H1 (cell line): ENCODE data around the gene SGMS2. TPM values are rescaled to one million over a fixed set of nuclear protein-coding genes. Genes with fewer than 3 reads are reported as not detected.

ENCODE experiments used
- CTCF ChIA-PET: fragments of 300-600 bp; sonication (Branson Sonifier 250); formaldehyde crosslinking; loops from one replicate; lab custom pipeline; 2021; ENCODE audit not compliant: partially characterized antibody; lab: Charles Lee
- POLR2A ChIA-PET: fragments of 300-600 bp; sonication (Branson Sonifier 250); formaldehyde crosslinking; loops from one replicate; lab custom pipeline; 2021; ENCODE audit warnings: inconsistent platforms; ENCODE audit not compliant: partially characterized antibody; lab: Charles Lee
- DNase-seq, 2 experiments: peaks; one replicate each; pipeline versions ENCODE4 v3.0.0 to v3.0.0-alpha.2; 2010 to 2022; ENCODE audit warnings: low spot score in 2 of 2, low read depth in 1 of 2, mixed read lengths in 1 of 2
- FAIRE-seq: peaks from 2 replicates; lab custom pipeline; 2011; peaks lifted over from hg19 to GRCh38; lab: Jason Lieb, UNC
- H2AFZ ChIP-seq: 2 replicates; pipeline ENCODE4 v1.8.1; 2012; ENCODE audit warnings: low read length, inconsistent platforms
- H2AK5ac ChIP-seq: 2 replicates; pipeline ENCODE4 v1.6.1; 2013; ENCODE audit warnings: low read depth, low read length
- H2BK120ac ChIP-seq: replicated peaks from 2 replicates; pipeline ENCODE3; 2013; ENCODE audit warnings: low read depth, low read length, inconsistent platforms
- H2BK12ac ChIP-seq: 2 replicates; pipeline ENCODE4 v1.6.1; 2013; ENCODE audit warnings: low read depth, low read length
- H2BK15ac ChIP-seq: 2 replicates; pipeline ENCODE4 v1.6.1; 2013; ENCODE audit warnings: low read length
- H2BK20ac ChIP-seq: 2 replicates; pipeline ENCODE4 v1.6.1; 2013; ENCODE audit warnings: low read length
- H2BK5ac ChIP-seq: 2 replicates; pipeline ENCODE4 v1.6.1; 2013; ENCODE audit warnings: low read depth, low read length
- H3K14ac ChIP-seq: 2 replicates; pipeline ENCODE4 v1.6.1; 2013; ENCODE audit warnings: inconsistent platforms; ENCODE audit not compliant: insufficient read length
- H3K18ac ChIP-seq: 2 replicates; pipeline ENCODE4 v1.6.1; 2013; ENCODE audit warnings: low read length; ENCODE audit errors: extremely low read depth
- H3K23ac ChIP-seq: 2 replicates; pipeline ENCODE4 v1.6.1; 2013; ENCODE audit warnings: inconsistent platforms; ENCODE audit not compliant: insufficient read length
- H3K23me2 ChIP-seq: 2 replicates; pipeline ENCODE4 v1.6.1; 2013; ENCODE audit warnings: low read depth, low read length
- H3K27ac ChIP-seq: 2 replicates; pipeline ENCODE4 v1.6.1; 2011; ENCODE audit warnings: low read depth, low read length, inconsistent platforms
- H3K27me3 ChIP-seq, 4 experiments: replicated peaks in 1 of 4; 1 replicate in 1 of 4; 2 replicates in 3 of 4; pipeline versions ENCODE4 v1.6.1 to v1.8.1; 2011 to 2013; ENCODE audit warnings: low read length in 3 of 4, mild to moderate bottlenecking in 3 of 4, inconsistent platforms in 2 of 4, mixed read lengths in 2 of 4, moderate library complexity in 1 of 4; ENCODE audit not compliant: control insufficient read depth in 3 of 4, insufficient read depth in 3 of 4; ENCODE audit errors: extremely low read depth in 1 of 4
- H3K36me3 ChIP-seq, 4 experiments: 2 replicates each; pipeline versions ENCODE4 v1.6.1 to v1.8.1; 2011 to 2013; ENCODE audit warnings: mild to moderate bottlenecking in 4 of 4, low read length in 3 of 4, moderate library complexity in 2 of 4, control low read depth in 1 of 4, inconsistent platforms in 1 of 4; ENCODE audit not compliant: insufficient read depth in 4 of 4, control insufficient read depth in 2 of 4
- H3K4ac ChIP-seq: replicated peaks from 2 replicates; pipeline ENCODE3; 2013; ENCODE audit warnings: low read length, low read depth, mixed read lengths, inconsistent platforms; ENCODE audit not compliant: insufficient read length
- H3K4me1 ChIP-seq, 4 experiments: replicated peaks in 1 of 4; 1 replicate in 1 of 4; 2 replicates in 3 of 4; pipeline versions ENCODE4 v1.6.1 to v1.8.1; 2011 to 2013; ENCODE audit warnings: low read length in 3 of 4, inconsistent platforms in 2 of 4, mixed read lengths in 1 of 4; ENCODE audit not compliant: insufficient read depth in 4 of 4, control insufficient read depth in 3 of 4
- H3K4me2 ChIP-seq, 2 experiments: 2 replicates each; pipeline versions ENCODE4 v1.6.1 to v1.8.1; 2011 to 2013; ENCODE audit warnings: low read depth in 2 of 2, low read length in 2 of 2, control low read depth in 1 of 2, inconsistent platforms in 1 of 2, mild to moderate bottlenecking in 1 of 2; ENCODE audit not compliant: insufficient read depth in 1 of 2
- H3K4me3 ChIP-seq, 4 experiments: fragments of 200-600, 300-600 bp in 1 of 4; sonication (generic), shearing (Covaris generic), sonication (Bioruptor Twin) in 1 of 4; 2 replicates each; pipeline versions ENCODE4 v1.5.1 to v1.8.1; 2011 to 2016; ENCODE audit warnings: low read length in 4 of 4, low read depth in 3 of 4, control low read depth in 2 of 4, inconsistent platforms in 2 of 4, mild to moderate bottlenecking in 2 of 4, mixed read lengths in 1 of 4, moderate library complexity in 1 of 4; ENCODE audit not compliant: insufficient read depth in 2 of 4; ENCODE audit errors: extremely low read depth in 1 of 4
- H3K56ac ChIP-seq: replicated peaks from 2 replicates; pipeline ENCODE3; 2013; ENCODE audit warnings: low read depth, mild to moderate bottlenecking, mixed read lengths, low read length, inconsistent platforms; ENCODE audit not compliant: insufficient read length
- H3K79me1 ChIP-seq: 2 replicates; pipeline ENCODE4 v1.6.1; 2013; ENCODE audit warnings: low read depth, low read length, control low read depth
- H3K79me2 ChIP-seq, 2 experiments: 2 replicates each; pipeline versions ENCODE4 v1.6.1 to v1.8.1; 2012 to 2013; ENCODE audit warnings: low read length in 2 of 2, mild to moderate bottlenecking in 2 of 2, inconsistent platforms in 1 of 2; ENCODE audit not compliant: insufficient read depth in 2 of 2, control insufficient read depth in 1 of 2
- H3K9ac ChIP-seq, 4 experiments: replicated peaks in 1 of 4; 1 replicate in 1 of 4; 2 replicates in 3 of 4; pipeline versions ENCODE4 v1.6.1 to v1.8.1; 2011 to 2013; ENCODE audit warnings: low read depth in 3 of 4, low read length in 3 of 4, control low read depth in 2 of 4, mild to moderate bottlenecking in 2 of 4, moderate library complexity in 2 of 4, inconsistent platforms in 1 of 4; ENCODE audit errors: extremely low read depth in 1 of 4
- H3K9me3 ChIP-seq, 2 experiments: 2 replicates each; pipeline versions ENCODE4 v1.6.1 to v1.8.1; 2012 to 2013; ENCODE audit warnings: mild to moderate bottlenecking in 2 of 2, moderate library complexity in 2 of 2, control low read depth in 1 of 2, inconsistent platforms in 1 of 2, low read depth in 1 of 2, low read length in 1 of 2, mixed read lengths in 1 of 2; ENCODE audit not compliant: insufficient read depth in 2 of 2
- H4K20me1 ChIP-seq, 2 experiments: replicated peaks in 1 of 2; 2 replicates each; pipeline versions ENCODE3 to v1.8.1; 2011 to 2013; ENCODE audit warnings: inconsistent platforms in 2 of 2, low read length in 2 of 2, mild to moderate bottlenecking in 1 of 2; ENCODE audit not compliant: insufficient read depth in 2 of 2, control insufficient read depth in 1 of 2
- H4K5ac ChIP-seq: 2 replicates; pipeline ENCODE4 v1.6.1; 2013; ENCODE audit warnings: low read length, low read depth, mixed read lengths, inconsistent platforms; ENCODE audit not compliant: insufficient read length
- H4K8ac ChIP-seq: 2 replicates; pipeline ENCODE4 v1.8.0; 2013; ENCODE audit warnings: mild to moderate bottlenecking, moderate library complexity, low read length, inconsistent platforms; ENCODE audit not compliant: insufficient read depth; ENCODE audit errors: extremely low read depth
- H4K91ac ChIP-seq: replicated peaks from 2 replicates; pipeline ENCODE3; 2013; ENCODE audit warnings: low read length, mixed read lengths, inconsistent platforms; ENCODE audit not compliant: insufficient read length
- ATF3 ChIP-seq: IDR thresholded peaks from 2 replicates; pipeline ENCODE4 v1.6.1; 2011; ENCODE audit warnings: low read depth, mild to moderate bottlenecking, low read length; ENCODE audit not compliant: insufficient read depth
- CTBP2 ChIP-seq: IDR thresholded peaks from 2 replicates; pipeline ENCODE4 v1.7.0; 2011; ENCODE audit warnings: borderline replicate concordance, mild to moderate bottlenecking, moderate library complexity, mixed read lengths, low read length; ENCODE audit not compliant: insufficient read depth, insufficient read length
- CTCF ChIP-seq, 3 experiments: IDR thresholded peaks; 1 replicate in 2 of 3; 2 replicates in 1 of 3; pipeline versions ENCODE4 v1.5.1 to v1.6.1; 2011; ENCODE audit warnings: low read length in 3 of 3, mild to moderate bottlenecking in 3 of 3, inconsistent platforms in 2 of 3, low read depth in 1 of 3, moderate library complexity in 1 of 3; ENCODE audit not compliant: insufficient read depth in 1 of 3; ENCODE audit errors: control extremely low read depth in 1 of 3
- KDM4A ChIP-seq: IDR thresholded peaks from one replicate; pipeline ENCODE4 v1.7.1; 2012; ENCODE audit warnings: low read depth, mild to moderate bottlenecking, moderate library complexity, low read length, inconsistent platforms; ENCODE audit not compliant: severe bottlenecking
- NRF1 ChIP-seq: IDR thresholded peaks from 2 replicates; pipeline ENCODE4 v1.6.1; 2011; ENCODE audit warnings: mild to moderate bottlenecking, low read depth, low read length, improper control_type of control experiment
- RAD21 ChIP-seq, 2 experiments: IDR thresholded peaks in 1 of 2; conservative IDR thresholded peaks in 1 of 2; 2 replicates each; pipeline ENCODE4 v1.6.1; 2011; ENCODE audit warnings: low read depth in 2 of 2, low read length in 2 of 2, improper control_type of control experiment in 1 of 2, inconsistent platforms in 1 of 2, mild to moderate bottlenecking in 1 of 2, moderate library complexity in 1 of 2
- SP2 ChIP-seq: IDR thresholded peaks from 2 replicates; pipeline ENCODE4 v1.6.1; 2012; ENCODE audit warnings: mild to moderate bottlenecking, low read length, inconsistent platforms
- TAF7 ChIP-seq: optimal IDR thresholded peaks from 2 replicates; pipeline ENCODE3; 2011; ENCODE audit warnings: low read depth, mild to moderate bottlenecking, inconsistent platforms, low read length, moderate library complexity, borderline replicate concordance
- TBP ChIP-seq: IDR thresholded peaks from 2 replicates; pipeline ENCODE4 v1.6.1; 2011; ENCODE audit warnings: low read depth, low read length, improper control_type of control experiment
- WGBS, 2 experiments: shearing (Covaris generic) in 1 of 2; methylation state at CpG; one replicate each; pipeline versions ENCODE4 v1.1.6 to v1.1.7; 2013 to 2015; ENCODE audit warnings: low lambda C conversion rate in 2 of 2, mixed read lengths in 2 of 2, inconsistent platforms in 1 of 2, low coverage in 1 of 2, missing lambda C conversion rate in 1 of 2; ENCODE audit not compliant: insufficient replicate concordance in 2 of 2, insufficient coverage in 1 of 2, insufficient read length in 1 of 2; ENCODE audit errors: extremely low coverage in 1 of 2, missing lambda C conversion rate in 1 of 2; 5-methylcytosine and 5-hydroxymethylcytosine counted together
- polyA plus RNA-seq, 7 experiments: library from polyadenylated mRNA; depleted of rRNA in 3 of 7; stranded (reverse) in 5 of 7; unstranded in 2 of 7; fragments of >200 nt in 5 of 7; fragments of 200-250 nt in 2 of 7; gene quantifications; 1 replicate in 5 of 7; 2 replicates in 1 of 7; 4 replicates in 1 of 7; pipeline versions ENCODE4 v1.2.1 to v1.2.3, GENCODE V29; 2011 to 2013; ENCODE audit warnings: missing spikeins in 2 of 7, mixed read lengths in 2 of 7
- total RNA-seq: library from RNA; stranded (reverse); fragmentation: NEBNext Ultra II Directional; extraction: Animal tissue kit (Norgen Biotek cat#: 25700); gene quantifications from 2 replicates; pipeline ENCODE4 v1.2.1, GENCODE V29; 2021

SGMS2 gene
- total and polyA plus RNA-seq, 2 of the 8 experiments (the other 6 are each of a cell fraction or from before 2014, with no cell fraction given), result 0.04 to 1.3 TPM

GRCh38 chr4:107950746-107951540, 126.2 kb downstream of the SGMS2 start:
- Histone ChIP-seq H3K23me2 (no peaks in the 10 kb centered on the region), H3K23ac (no peak overlapping the region), H3K9me3 (no peaks in the 10 kb centered on the region), H3K4me3 (no peak overlapping the region), H2AK5ac (no peak overlapping the region), H3K36me3 (peaks cover 0 to 11% (median 1%) of the 10 kb centered on the region in 4 experiments; a peak in 3 of 8 replicates), H4K8ac (no peak overlapping the region), H4K20me1 (no peaks in the 10 kb centered on the region), H4K5ac (no peak overlapping the region), H3K4ac (no peak overlapping the region), H2BK5ac (no peak overlapping the region), H2BK20ac (no peak overlapping the region), H3K27ac (no peak overlapping the region), H4K91ac (no peak overlapping the region), H2AFZ (no peak overlapping the region), H2BK12ac (no peak overlapping the region), H2BK15ac (no peak overlapping the region), H3K14ac (no peak overlapping the region), H3K18ac (no peak overlapping the region), H2BK120ac (no peak overlapping the region), H3K4me2 (no peak overlapping the region), H3K9ac (no peak overlapping the region), H3K79me2 (no peaks in the 10 kb centered on the region), H3K27me3 (no peaks in the 10 kb centered on the region), H3K4me1 (no peaks in the 10 kb centered on the region), H3K56ac (no peak overlapping the region), H3K79me1 (no peaks in the 10 kb centered on the region)
- FAIRE-seq, result no peak
- ChIA-PET POLR2A (no interaction called here), CTCF (no interaction called here)
- no peak for DNase-seq
- 87% methylated on average over 2 of the region's 2 CpGs; no CpG with 5 or more reads in 1 of the 2 experiments for WGBS, 2 experiments
- no peak for TF ChIP-seq CTBP2
- no peak for TF ChIP-seq RAD21 (IDR thresholded peaks at IDR 0.05 in 1 of 2, conservative IDR thresholded peaks at IDR 0.05 in 1 of 2; ENCODE audit: low read depth in 2 of 2, low read length in 2 of 2)
- no peak for TF ChIP-seq CTCF (IDR thresholded peaks at IDR 0.05; ENCODE audit: control extremely low read depth in 1 of 3, insufficient read depth in 1 of 3, low read depth in 1 of 3, low read length in 3 of 3)
- no peak for TF ChIP-seq NRF1
- TF ChIP-seq KDM4A, result no peak
- TF ChIP-seq ATF3, result no peak
- TF ChIP-seq SP2, result no peak
- no peak for TF ChIP-seq TAF7
- no peak for TF ChIP-seq TBP
